Stomach (tissue), 9 donors: ENCODE results near the gene SYNPO2. TPM values are rescaled to one million over a fixed set of nuclear protein-coding genes. Genes with fewer than 3 reads are reported as not detected.

Experiments
- DNase-seq, 2 donors: peaks; one replicate each; pipeline versions ENCODE4 v3.0.0 to v3.0.0-alpha.2; 2013 to 2019
- H3K27ac ChIP-seq, 5 donors: fragments of 200-600 bp in 4 of 5; sonication (generic) in 4 of 5; one replicate each; pipeline ENCODE4 v1.5.1; 2013 to 2019; ENCODE audit warnings: mild to moderate bottlenecking in 1 of 5, moderate library complexity in 1 of 5
- H3K27me3 ChIP-seq, 3 donors: fragments of 200-600 bp; sonication (generic); one replicate each; pipeline ENCODE4 v1.5.1; 2017 to 2019; ENCODE audit warnings: mixed run types in 1 of 3
- H3K36me3 ChIP-seq, 4 donors: fragments of 200-600 bp; sonication (generic); 1 replicate in 3 of 4; 2 replicates in 1 of 4; pipeline ENCODE4 v1.5.1; 2016 to 2019
- H3K4me1 ChIP-seq, 4 donors: fragments of 200-600 bp; sonication (generic); one replicate each; pipeline ENCODE4 v1.5.1; 2016 to 2019
- H3K4me3 ChIP-seq, 4 donors: fragments of 200-600 bp; sonication (generic) in 3 of 4; one replicate each; pipeline ENCODE4 v1.5.1; 2016 to 2019; ENCODE audit warnings: mild to moderate bottlenecking in 1 of 4
- H3K9me3 ChIP-seq, 4 donors: fragments of 200-600 bp; sonication (generic); one replicate each; pipeline ENCODE4 v1.5.1; 2016 to 2019
- EP300 ChIP-seq: sonication (generic); formaldehyde crosslinking; IDR thresholded peaks from one replicate; pipeline ENCODE4 v1.6.1; 2017; ENCODE audit warnings: antibody characterized with exemption
- POLR2A ChIP-seq, 4 donors: fragments of 450-650 bp; IDR thresholded peaks; one replicate each; pipeline ENCODE4 v1.6.1; 2016; ENCODE audit warnings: antibody characterized with exemption in 4 of 4, control low read depth in 2 of 4, mild to moderate bottlenecking in 1 of 4, moderate library complexity in 1 of 4
- POLR2AphosphoS5 ChIP-seq, 3 donors: sonication (generic); formaldehyde crosslinking; IDR thresholded peaks; one replicate each; pipeline ENCODE4 v1.6.1; 2016; ENCODE audit warnings: antibody characterized with exemption in 3 of 3
- WGBS, 5 donors: extraction: QIAGEN DNeasy Blood & Tissue Kit in 3 of 5; methylation state at CpG; one replicate each; pipeline versions ENCODE4 v1.1.5 to v1.1.7; 2013 to 2018; 5-methylcytosine and 5-hydroxymethylcytosine counted together
- intact Hi-C: fragments of 100-400 bp; cut with DNase I; formaldehyde crosslinking; loops from one replicate; pipeline ENCODE4 v1.15.1; 2023; ENCODE audit warnings: low total_unique reads
- polyA plus RNA-seq, 3 donors: library from polyadenylated mRNA; stranded (reverse); fragments of 200-250 nt; gene quantifications; one replicate each; pipeline ENCODE4 v1.2.3, GENCODE V29; 2013
- total RNA-seq, 5 donors: library from RNA; depleted of rRNA; stranded (reverse); fragments of >200 nt; gene quantifications; one replicate each; pipeline versions ENCODE4 v1.1.0 to v1.2.3, GENCODE V29; 2014 to 2016
- TF ChIP-seq, protein P1 (sequence below), 7 experiments: fragments of 450-650 bp in 4 of 7; fragments of 200-600 bp in 3 of 7; sonication (generic) in 3 of 7; IDR thresholded peaks; one replicate each; pipeline ENCODE4 v1.5.1; 2016 to 2019; ENCODE audit warnings: antibody characterized with exemption in 7 of 7, control low read depth in 2 of 7, mild to moderate bottlenecking in 1 of 7
- donor health status: healthy with polysubstance abuse.
- donor health status: Bipolar disorder and iron deficiency.
- donor health status: healthy.

SYNPO2 gene
- total and polyA plus RNA-seq, 8 donors, result 24.8 to 644 (median 150) TPM

DNA sequence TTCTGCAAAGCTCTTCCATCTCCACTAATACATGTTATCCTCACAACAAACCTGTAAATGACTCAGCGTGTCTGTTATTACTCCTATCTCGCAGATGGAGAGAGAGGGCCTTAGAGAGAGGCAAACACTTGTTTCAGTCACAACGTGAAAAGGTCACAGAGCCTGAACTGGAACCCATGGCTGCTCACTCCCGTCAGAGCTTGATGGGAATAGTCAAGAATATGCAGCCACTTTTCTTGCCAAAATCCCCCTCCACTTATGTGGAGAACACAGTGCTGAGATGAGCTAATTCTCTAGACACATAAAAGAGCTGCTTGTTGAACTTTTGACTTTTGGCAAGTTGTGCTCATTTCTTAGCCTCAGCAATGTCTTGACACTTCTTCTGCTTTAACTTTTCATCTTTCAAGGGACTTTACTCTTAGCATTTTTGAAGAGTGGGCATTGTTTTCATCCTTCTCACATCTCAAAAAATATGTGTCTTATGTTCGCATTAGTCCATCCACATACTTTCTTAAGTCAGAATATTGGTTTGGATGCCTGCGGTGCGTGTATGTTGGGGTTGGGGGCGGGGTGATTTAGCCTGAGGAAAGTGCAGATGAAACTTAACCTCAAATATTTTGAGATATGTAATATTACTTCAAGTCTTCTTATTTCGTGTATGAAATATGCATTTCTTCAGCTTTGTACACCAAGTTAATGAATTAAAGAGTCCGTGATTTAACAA lies 69.2 kb downstream of the SYNPO2 start:
- peaks cover 0 to 49% (median 10%) of the 10 kb centered on the region in 4 donors for H3K4me1 ChIP-seq
- intact Hi-C loops, result no loop called here
- WGBS, 5 donors, result 61 to 81% (median 73%) methylated on average over 10 of the region's 10 CpGs
- H3K27ac ChIP-seq, result peak overlapping the region in 3 of 5 donors; percentile 22 to 63 (median 24)
- no peaks in the 10 kb centered on the region for H3K27me3 ChIP-seq
- no peaks in the 10 kb centered on the region for H3K36me3 ChIP-seq
- peak in 1 of 3 donors; percentile 13 for TF ChIP-seq POLR2AphosphoS5 (IDR thresholded peaks at IDR 0.05)
- no peak for TF ChIP-seq EP300
- peak in 1 of 2 donors; percentile 67 for DNase-seq
- no peak overlapping the region for H3K4me3 ChIP-seq
- no peaks in the 10 kb centered on the region for H3K9me3 ChIP-seq

DNA sequence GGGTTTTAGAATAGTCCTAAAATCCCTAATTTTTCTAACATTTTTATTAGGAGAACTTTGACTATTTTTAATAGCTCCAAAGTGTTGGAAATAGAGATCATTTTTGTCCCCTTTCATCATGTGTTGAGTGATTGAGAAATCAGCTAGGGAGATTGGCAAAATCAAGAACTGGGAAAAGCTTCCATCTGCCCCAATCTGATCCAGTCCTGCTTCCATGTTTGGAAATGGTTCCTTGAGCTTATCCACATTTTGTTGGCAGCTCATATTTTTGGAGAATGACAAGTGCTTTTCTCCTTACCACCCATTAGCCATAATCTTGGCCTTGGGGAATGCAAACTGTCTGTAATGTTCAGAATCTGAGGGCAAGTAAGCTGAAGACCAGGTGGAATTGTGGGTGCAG lies 73.9 kb downstream of the SYNPO2 start:
- no peak for DNase-seq
- H3K36me3 ChIP-seq, result no peaks in the 10 kb centered on the region
- no peak overlapping the region for H3K4me3 ChIP-seq
- TF ChIP-seq EP300 (no peak), POLR2AphosphoS5 (IDR thresholded peaks at IDR 0.05) (no peak), POLR2A (IDR thresholded peaks at IDR 0.05) (no peak)
- TF ChIP-seq, protein P1, sequence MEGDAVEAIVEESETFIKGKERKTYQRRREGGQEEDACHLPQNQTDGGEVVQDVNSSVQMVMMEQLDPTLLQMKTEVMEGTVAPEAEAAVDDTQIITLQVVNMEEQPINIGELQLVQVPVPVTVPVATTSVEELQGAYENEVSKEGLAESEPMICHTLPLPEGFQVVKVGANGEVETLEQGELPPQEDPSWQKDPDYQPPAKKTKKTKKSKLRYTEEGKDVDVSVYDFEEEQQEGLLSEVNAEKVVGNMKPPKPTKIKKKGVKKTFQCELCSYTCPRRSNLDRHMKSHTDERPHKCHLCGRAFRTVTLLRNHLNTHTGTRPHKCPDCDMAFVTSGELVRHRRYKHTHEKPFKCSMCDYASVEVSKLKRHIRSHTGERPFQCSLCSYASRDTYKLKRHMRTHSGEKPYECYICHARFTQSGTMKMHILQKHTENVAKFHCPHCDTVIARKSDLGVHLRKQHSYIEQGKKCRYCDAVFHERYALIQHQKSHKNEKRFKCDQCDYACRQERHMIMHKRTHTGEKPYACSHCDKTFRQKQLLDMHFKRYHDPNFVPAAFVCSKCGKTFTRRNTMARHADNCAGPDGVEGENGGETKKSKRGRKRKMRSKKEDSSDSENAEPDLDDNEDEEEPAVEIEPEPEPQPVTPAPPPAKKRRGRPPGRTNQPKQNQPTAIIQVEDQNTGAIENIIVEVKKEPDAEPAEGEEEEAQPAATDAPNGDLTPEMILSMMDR (IDR thresholded peaks at IDR 0.05), result no peak
- intact Hi-C loops, result no loop called here
- H3K27me3 ChIP-seq, result no peaks in the 10 kb centered on the region
- H3K9me3 ChIP-seq, result no peaks in the 10 kb centered on the region
- H3K27ac ChIP-seq, result peak overlapping the region in 1 of 5 donors; percentile 32
- H3K4me1 ChIP-seq, result peaks cover 4 to 52% (median 17%) of the 10 kb centered on the region in 4 donors

DNA sequence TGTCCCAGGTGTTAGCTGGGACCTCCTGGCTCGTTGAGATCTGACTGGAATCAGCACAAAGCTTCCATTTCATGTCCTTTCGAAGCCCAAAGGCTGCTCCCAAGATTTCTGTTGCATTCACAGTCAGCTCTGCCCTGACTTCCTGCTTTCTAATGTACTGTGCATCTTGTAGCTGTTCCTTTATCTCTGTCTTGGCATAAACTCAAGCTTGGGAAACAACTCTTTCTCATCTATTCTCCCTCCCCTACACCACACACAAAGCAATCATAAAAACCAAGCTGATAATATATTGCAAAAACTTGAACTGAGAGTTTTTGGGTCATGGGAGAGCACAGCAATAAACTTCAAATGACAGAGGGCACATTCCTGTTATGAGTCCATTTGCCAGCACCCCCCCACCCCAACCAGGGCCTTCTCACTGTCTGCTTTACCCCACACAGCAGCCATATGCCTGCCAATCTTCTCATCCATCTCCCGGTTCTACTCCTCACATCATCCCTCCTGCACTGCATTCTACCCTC lies 76.3 kb downstream of the SYNPO2 start:
- peak in 1 of 2 donors; percentile 64 for DNase-seq
- no peaks in the 10 kb centered on the region for H3K27me3 ChIP-seq
- H3K27ac ChIP-seq, result peak overlapping the region in 4 of 5 donors; percentile 36 to 85 (median 74)
- no peaks in the 10 kb centered on the region for H3K36me3 ChIP-seq
- no peaks in the 10 kb centered on the region for H3K9me3 ChIP-seq
- H3K4me3 ChIP-seq, result no peak overlapping the region
- no peak for TF ChIP-seq POLR2AphosphoS5 (IDR thresholded peaks at IDR 0.05)
- TF ChIP-seq POLR2A (IDR thresholded peaks at IDR 0.05), result no peak
- 52 to 68% (median 58%) methylated on average over 3 of the region's 3 CpGs for WGBS, 5 donors
- intact Hi-C loops, result no loop called here
- peaks cover 18 to 56% (median 34%) of the 10 kb centered on the region in 4 donors for H3K4me1 ChIP-seq

DNA sequence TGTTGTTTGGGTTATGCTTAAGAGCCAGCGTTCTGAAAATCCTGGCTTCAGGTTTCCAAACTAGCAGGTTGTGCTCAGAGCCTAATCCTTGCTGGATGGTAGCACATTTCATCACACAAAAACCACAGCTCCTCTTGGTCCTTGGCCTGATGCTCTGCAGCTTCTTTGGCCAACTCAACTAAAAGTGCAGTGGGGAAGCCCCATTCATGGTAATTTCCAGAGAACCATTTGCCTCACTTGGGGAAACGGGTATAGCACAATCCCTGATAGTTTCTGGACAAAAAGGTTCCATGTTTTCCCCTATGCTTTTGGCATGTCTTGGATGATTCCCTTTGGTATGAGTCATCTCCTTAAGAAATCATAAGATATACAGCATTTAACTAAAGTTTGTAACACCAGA lies 78.7 kb downstream of the SYNPO2 start:
- H3K27me3 ChIP-seq, result no peaks in the 10 kb centered on the region
- 51 to 77% (median 62%) methylated on average over 2 of the region's 2 CpGs for WGBS, 5 donors
- no peaks in the 10 kb centered on the region for H3K9me3 ChIP-seq
- DNase-seq, result no peak
- intact Hi-C loops, result no loop called here
- H3K4me3 ChIP-seq, result no peak overlapping the region
- TF ChIP-seq POLR2AphosphoS5 (IDR thresholded peaks at IDR 0.05), result peak in 1 of 3 donors; percentile 26
- TF ChIP-seq, protein P1 (IDR thresholded peaks at IDR 0.05), result no peak
- H3K27ac ChIP-seq, result peak overlapping the region; percentile 36 to 85 (median 76)
- H3K36me3 ChIP-seq, result no peaks in the 10 kb centered on the region
- peaks cover 18 to 53% (median 33%) of the 10 kb centered on the region in 4 donors for H3K4me1 ChIP-seq

DNA sequence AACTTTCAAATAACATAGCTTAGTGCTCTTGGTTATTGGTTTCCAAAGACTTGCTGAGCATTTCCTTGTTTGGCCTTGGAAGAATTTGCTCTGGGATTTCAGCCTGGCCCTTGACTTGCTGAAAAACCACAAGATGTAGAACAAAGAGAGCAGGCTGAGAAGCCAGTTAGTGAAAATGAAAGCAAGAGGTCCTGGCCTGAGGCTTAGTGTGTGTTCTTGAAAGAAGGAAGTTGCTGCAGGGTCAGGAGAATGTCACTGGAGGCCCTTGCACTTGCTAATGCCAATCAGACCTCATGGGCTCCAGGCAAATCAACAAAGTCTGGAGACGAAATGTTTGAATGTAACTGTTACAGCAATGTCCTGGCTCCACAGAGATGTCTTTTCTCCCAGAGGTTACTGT lies 79.4 kb downstream of the SYNPO2 start:
- TF ChIP-seq POLR2AphosphoS5 (IDR thresholded peaks at IDR 0.05) (peak; percentile 51 to 79 (median 68)), EP300 (no peak)
- TF ChIP-seq, protein P1 (IDR thresholded peaks at IDR 0.05), result no peak
- H3K27ac ChIP-seq, result peak overlapping the region; percentile 46 to 85 (median 76)
- WGBS, 5 donors, result 0 to 9% (median 5%) methylated on average over 1 of the region's 1 CpG
- H3K9me3 ChIP-seq, result no peaks in the 10 kb centered on the region
- H3K36me3 ChIP-seq, result no peaks in the 10 kb centered on the region
- H3K4me1 ChIP-seq, result peaks cover 18 to 54% (median 36%) of the 10 kb centered on the region in 4 donors
- no peak overlapping the region for H3K4me3 ChIP-seq
- no peaks in the 10 kb centered on the region for H3K27me3 ChIP-seq
- intact Hi-C loops, result no loop called here
- peak; percentile 57 to 89 for DNase-seq
